ENCODE results near the gene CRACR2A. TPM values are rescaled to one million over a fixed set of nuclear protein-coding genes. Genes with fewer than 3 reads are reported as not detected.

CRACR2A gene, protein sequence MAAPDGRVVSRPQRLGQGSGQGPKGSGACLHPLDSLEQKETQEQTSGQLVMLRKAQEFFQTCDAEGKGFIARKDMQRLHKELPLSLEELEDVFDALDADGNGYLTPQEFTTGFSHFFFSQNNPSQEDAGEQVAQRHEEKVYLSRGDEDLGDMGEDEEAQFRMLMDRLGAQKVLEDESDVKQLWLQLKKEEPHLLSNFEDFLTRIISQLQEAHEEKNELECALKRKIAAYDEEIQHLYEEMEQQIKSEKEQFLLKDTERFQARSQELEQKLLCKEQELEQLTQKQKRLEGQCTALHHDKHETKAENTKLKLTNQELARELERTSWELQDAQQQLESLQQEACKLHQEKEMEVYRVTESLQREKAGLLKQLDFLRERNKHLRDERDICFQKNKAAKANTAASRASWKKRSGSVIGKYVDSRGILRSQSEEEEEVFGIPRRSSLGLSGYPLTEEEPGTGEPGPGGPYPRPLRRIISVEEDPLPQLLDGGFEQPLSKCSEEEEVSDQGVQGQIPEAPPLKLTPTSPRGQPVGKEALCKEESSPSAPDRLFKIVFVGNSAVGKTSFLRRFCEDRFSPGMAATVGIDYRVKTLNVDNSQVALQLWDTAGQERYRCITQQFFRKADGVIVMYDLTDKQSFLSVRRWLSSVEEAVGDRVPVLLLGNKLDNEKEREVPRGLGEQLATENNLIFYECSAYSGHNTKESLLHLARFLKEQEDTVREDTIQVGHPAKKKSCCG
- total RNA-seq = 0.08 and 1.7 TPM in 2 replicates

GRCh38 chr12:3752741-3753486 lies at the start of gene CRACR2A:
CRACR2A (minus strand) TSS chr12:3753109; CDS start chr12:3696999, 56,110 bp downstream.

Other genes starting within 250 kb of the CRACR2A start
- 5.4 and 6.4 TPM in 2 replicates for gene PARP11, start 120.3 kb upstream of the CRACR2A start, total RNA-seq